HG02759 (cell line): ENCODE measurements around the gene PLEKHG3.
"Not testable (repeated sequence)": the region's sequence is repeated elsewhere in the genome, so short reads cannot be mapped to it uniquely, and the experiment has no call there.

Experiments used
- ATAC-seq: cut with Tn5 transposase; IDR thresholded peaks from one replicate; pipeline ENCODE4 v1.9.1; 2021; ENCODE audit warnings: mild to moderate bottlenecking, moderate library complexity; ENCODE audit not compliant: unreplicated experiment

PLEKHG3 gene

GRCh38 chr14:64686282-64686615 is 18.0 kb upstream of the PLEKHG3 start:
- no peak for ATAC-seq

- ATAC-seq = no peak
Observed at GRCh38 chr14:64688031-64688430, 16.2 kb upstream of the PLEKHG3 start.

GRCh38 chr14:64688811-64689281 is 15.4 kb upstream of the PLEKHG3 start:
- ATAC-seq = no peak

GRCh38 chr14:64689289-64689688 is 14.9 kb upstream of the PLEKHG3 start:
- no peak for ATAC-seq

GRCh38 chr14:64690607-64691006 is 13.6 kb upstream of the PLEKHG3 start:
- not testable (repeated sequence) for ATAC-seq

GRCh38 chr14:64691376-64691775 is 12.8 kb upstream of the PLEKHG3 start:
- ATAC-seq = no peak

GRCh38 chr14:64692189-64692985 is 11.8 kb upstream of the PLEKHG3 start:
- ATAC-seq = no peak

GRCh38 chr14:64692986-64693809 is 11.0 kb upstream of the PLEKHG3 start:
- no peak for ATAC-seq

- ATAC-seq = no peak
Observed at GRCh38 chr14:64693810-64694165, 10.4 kb upstream of the PLEKHG3 start.

GRCh38 chr14:64695071-64695470 is 9.2 kb upstream of the PLEKHG3 start:
- no peak for ATAC-seq

GRCh38 chr14:64696355-64696857 is 7.8 kb upstream of the PLEKHG3 start:
- ATAC-seq = no peak

GRCh38 chr14:64698903-64699302 is 5.3 kb upstream of the PLEKHG3 start:
- ATAC-seq = no peak

- ATAC-seq = no peak
Observed at GRCh38 chr14:64700290-64700689, 3.9 kb upstream of the PLEKHG3 start.

- no peak for ATAC-seq
Observed at GRCh38 chr14:64700894-64701293, 3.3 kb upstream of the PLEKHG3 start.

- ATAC-seq = no peak
Observed at GRCh38 chr14:64701660-64702059, 2.6 kb upstream of the PLEKHG3 start.

- no peak for ATAC-seq
Observed at GRCh38 chr14:64702493-64703394, 1.5 kb upstream of the PLEKHG3 start.

- ATAC-seq = no peak
Observed at GRCh38 chr14:64703395-64704142, 655 bp upstream of the PLEKHG3 start.

- no peak for ATAC-seq
Observed at GRCh38 chr14:64704743-64705380, 638 bp downstream of the PLEKHG3 start.

- no peak for ATAC-seq
Observed at GRCh38 chr14:64705381-64706118, 1.3 kb downstream of the PLEKHG3 start.
